ENCODE results near the gene EXD3.
"Not testable (repeated sequence)": the region's sequence is repeated elsewhere in the genome, so short reads cannot be mapped to it uniquely, and the experiment has no call there.

Gene EXD3

GRCh38 chr9:137265496-137266161 is 157.3 kb downstream of the EXD3 start:
- no peak for DNase-seq

- DNase-seq: no peak
Observed at GRCh38 chr9:137264067-137264466, 158.9 kb downstream of the EXD3 start.

DNA sequence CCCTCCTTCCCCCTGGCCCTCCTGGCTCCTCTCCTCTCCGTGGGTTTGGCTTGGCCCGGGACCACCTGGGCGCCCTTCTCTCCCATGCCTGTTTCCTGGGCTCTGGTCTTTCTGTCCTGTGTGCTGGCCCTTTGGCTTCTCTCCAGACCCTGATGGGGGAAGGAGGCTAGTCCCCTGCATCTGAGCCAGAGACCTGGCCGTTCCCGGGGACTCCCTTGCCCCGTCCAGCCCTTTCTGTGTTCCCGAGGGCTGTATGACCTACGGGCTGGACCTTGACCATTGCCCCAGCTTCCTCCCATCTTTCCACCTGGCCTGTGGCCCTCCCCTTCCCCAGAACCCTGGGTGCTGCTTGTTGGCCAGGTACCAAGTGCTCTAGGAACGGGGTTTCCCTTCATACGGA is 159.5 kb downstream of the EXD3 start:
- DNase-seq: no peak

GRCh38 chr9:137262909-137263285 is 160.1 kb downstream of the EXD3 start:
- no peak for DNase-seq

GRCh38 chr9:137262173-137262908 is 160.6 kb downstream of the EXD3 start:
- DNase-seq: not testable (repeated sequence)

All from GDM1 (cell line).